Ectodermal cell (in vitro differentiated cells): ENCODE measurements around the gene RPL18.

ENCODE experiments used
- H3K27ac ChIP-seq: 2 replicates; pipeline ENCODE4 v1.7.0; 2013; ENCODE audit warnings: mild to moderate bottlenecking, low read depth, low read length; ENCODE audit not compliant: insufficient read depth, poor library complexity, severe bottlenecking
- H3K27me3 ChIP-seq: 2 replicates; pipeline ENCODE4 v1.7.0; 2013; ENCODE audit warnings: mild to moderate bottlenecking, low read length; ENCODE audit not compliant: insufficient read depth, control insufficient read depth, poor library complexity, severe bottlenecking
- H3K36me3 ChIP-seq: one replicate; pipeline ENCODE4 v1.7.0; 2013; ENCODE audit warnings: low read length; ENCODE audit not compliant: control insufficient read depth, insufficient read depth
- H3K4me1 ChIP-seq: one replicate; pipeline ENCODE4 v1.7.0; 2013; ENCODE audit warnings: low read length; ENCODE audit not compliant: control insufficient read depth, insufficient read depth
- H3K4me3 ChIP-seq: 2 replicates; pipeline ENCODE4 v1.7.0; 2013; ENCODE audit warnings: low read depth, low read length, control low read depth; ENCODE audit not compliant: insufficient read depth
- H3K9me3 ChIP-seq: 2 replicates; pipeline ENCODE4 v1.7.0; 2013; ENCODE audit warnings: mild to moderate bottlenecking, low read length, moderate library complexity; ENCODE audit not compliant: control insufficient read depth
- WGBS, 2 experiments: methylation state at CpG; one replicate each; pipeline ENCODE4 v1.1.7; 2013; ENCODE audit warnings: missing lambda C conversion rate in 2 of 2; 5-methylcytosine and 5-hydroxymethylcytosine counted together

RPL18 gene

DNA sequence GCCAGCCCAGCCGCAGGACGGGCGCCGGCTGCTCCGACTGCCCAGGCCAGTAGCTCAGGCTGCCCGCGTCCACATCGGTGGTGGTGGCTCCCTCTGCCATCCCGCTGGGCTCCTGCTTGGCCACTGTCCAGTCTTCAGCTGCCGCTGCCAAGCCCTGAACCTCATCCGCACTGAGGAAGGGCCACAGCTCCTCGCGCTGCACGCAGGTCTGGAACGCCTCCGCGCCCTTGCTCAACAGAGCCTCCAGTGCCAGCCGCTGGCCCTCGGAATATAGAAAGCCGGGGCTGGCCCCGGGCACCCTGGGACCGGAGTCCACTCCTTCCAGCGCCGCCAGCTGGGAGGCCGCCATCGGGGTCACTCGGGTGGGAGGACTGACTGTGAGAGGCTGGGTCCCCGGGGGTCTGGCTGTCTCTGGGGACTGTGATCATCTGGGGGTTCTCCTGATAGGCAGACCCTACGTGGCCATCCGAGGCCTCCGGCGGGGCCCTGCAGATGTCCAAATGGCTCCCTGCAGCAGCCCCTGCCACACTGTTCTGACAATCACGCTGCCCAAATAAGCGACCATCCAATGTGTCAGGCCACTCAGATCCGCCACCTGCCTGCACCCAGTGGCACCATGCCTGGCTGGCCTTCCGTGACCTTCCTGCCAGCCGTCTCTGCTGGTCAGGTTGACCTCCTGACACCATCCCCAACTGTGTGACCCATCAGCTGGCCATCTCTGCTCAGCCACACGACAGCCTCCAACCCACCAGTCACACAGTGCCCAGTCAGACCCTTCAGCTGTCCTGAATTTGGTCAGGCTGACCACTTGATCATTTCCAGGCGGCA lies 5.7 kb downstream of the RPL18 start:
- 92% methylated on average over 39 of the region's 39 CpGs for WGBS, 2 experiments
- Histone ChIP-seq H3K27me3 (no peaks in the 10 kb centered on the region), H3K4me1 (peaks cover 46% of the 10 kb centered on the region), H3K9me3 (no peaks in the 10 kb centered on the region), H3K27ac (no peak overlapping the region), H3K36me3 (peaks cover 7% of the 10 kb centered on the region), H3K4me3 (no peak overlapping the region)

DNA sequence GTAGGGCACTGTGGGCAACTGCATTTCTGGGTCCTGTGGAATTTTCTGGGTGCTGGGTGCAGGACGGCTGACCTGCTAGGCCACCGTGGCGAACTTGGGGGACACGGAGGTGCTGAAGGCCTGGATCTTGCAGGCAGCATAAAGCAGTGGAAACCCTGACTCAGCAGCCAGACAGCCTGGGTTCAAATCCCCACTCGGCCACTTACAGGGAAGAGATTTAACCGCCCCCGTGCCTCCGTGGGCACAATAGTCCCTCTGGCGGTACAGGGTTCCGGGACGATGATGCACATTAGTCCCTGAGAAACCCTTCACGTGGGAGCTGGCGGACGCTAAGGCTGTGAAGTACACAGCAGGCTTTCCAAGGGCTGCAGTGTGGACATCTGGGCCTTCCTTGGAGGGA lies 7.1 kb downstream of the RPL18 start:
- no peaks in the 10 kb centered on the region for H3K9me3 ChIP-seq
- no peak overlapping the region for H3K27ac ChIP-seq
- WGBS, 2 experiments = 95% methylated on average over 14 of the region's 14 CpGs
- peaks cover 7% of the 10 kb centered on the region for H3K36me3 ChIP-seq
- no peak overlapping the region for H3K4me3 ChIP-seq
- H3K27me3 ChIP-seq = no peaks in the 10 kb centered on the region
- H3K4me1 ChIP-seq = peaks cover 35% of the 10 kb centered on the region

DNA sequence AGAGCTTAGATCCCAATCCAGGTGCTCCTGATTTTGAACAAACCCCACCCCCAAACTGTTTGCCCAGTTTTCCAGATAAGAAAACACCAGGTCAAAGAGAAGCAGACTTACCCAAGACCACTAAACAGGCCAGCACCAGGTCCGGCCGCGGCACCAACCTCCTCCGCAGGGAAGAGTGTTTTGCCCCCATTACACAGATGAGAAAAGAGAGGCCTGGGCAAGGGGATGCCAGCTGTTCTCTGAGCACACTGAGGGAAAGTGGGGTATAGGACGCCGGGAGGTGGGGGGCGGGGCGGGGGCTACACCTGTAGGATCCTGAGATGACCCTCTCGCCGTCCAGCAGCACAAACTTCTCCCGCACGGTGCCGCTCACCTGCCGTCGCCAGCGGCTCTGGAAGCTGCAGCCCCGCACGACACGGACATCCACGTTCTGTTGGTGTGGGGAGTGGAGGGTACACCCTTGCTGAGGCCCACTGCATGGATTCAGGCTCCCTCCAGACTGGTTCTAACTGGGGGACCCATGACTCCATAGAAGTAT lies 9.3 kb downstream of the RPL18 start:
- Histone ChIP-seq H3K4me3 (no peak overlapping the region), H3K36me3 (no peaks in the 10 kb centered on the region), H3K27ac (no peak overlapping the region), H3K27me3 (no peaks in the 10 kb centered on the region), H3K4me1 (peaks cover 14% of the 10 kb centered on the region), H3K9me3 (no peaks in the 10 kb centered on the region)
- WGBS, 2 experiments = 94 to 96% methylated on average over 20 of the region's 20 CpGs

DNA sequence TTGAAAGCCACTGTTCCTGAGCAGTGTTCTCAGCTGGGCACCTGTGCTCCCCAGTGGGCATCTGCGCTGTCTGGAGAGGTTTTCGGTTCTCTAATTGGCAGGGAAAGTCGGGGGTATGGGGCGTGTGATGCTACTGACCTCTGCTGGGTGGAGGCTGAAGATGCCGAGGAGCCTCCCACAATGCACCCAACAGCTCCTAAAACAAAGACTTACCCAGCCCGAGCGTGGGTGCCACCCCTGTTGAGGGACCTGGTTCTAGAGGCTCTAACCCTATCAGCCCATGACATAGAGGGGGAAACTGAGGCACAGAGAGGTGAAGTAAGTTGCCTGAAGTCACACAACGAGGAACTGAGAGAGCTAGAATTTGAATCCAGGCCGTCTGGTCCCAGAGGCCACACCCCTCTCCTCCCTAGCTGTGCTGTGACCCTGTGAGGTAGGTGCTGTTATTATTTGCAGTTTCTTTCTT lies 10.1 kb downstream of the RPL18 start:
- 38 to 48% methylated on average over 9 of the region's 9 CpGs for WGBS, 2 experiments
- no peak overlapping the region for H3K4me3 ChIP-seq
- H3K36me3 ChIP-seq = no peaks in the 10 kb centered on the region
- no peaks in the 10 kb centered on the region for H3K27me3 ChIP-seq
- peaks cover 6% of the 10 kb centered on the region for H3K4me1 ChIP-seq
- H3K27ac ChIP-seq = no peak overlapping the region
- no peaks in the 10 kb centered on the region for H3K9me3 ChIP-seq

DNA sequence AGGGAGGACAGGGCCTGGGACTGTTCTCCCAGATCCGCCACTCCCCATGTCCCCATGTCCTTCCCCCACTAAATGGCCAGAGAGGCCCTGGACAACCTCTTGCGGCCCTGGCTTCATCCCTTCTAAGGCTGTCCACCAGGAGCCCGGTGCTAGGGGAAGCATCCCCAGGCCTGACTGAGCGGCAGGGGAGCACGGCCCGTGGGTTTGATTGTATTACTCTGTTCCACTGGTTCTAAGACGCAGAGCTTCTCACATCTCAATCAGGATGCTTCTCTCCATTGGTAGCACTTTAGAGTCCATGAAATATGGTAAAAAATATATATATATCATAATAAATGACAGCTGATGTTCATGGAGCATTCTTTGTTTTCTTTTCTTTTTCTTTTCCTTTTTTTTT lies 11.6 kb downstream of the RPL18 start:
- H3K4me3 ChIP-seq = no peak overlapping the region
- H3K27me3 ChIP-seq = no peaks in the 10 kb centered on the region
- no peaks in the 10 kb centered on the region for H3K4me1 ChIP-seq
- no peaks in the 10 kb centered on the region for H3K9me3 ChIP-seq
- H3K36me3 ChIP-seq = no peaks in the 10 kb centered on the region
- no peak overlapping the region for H3K27ac ChIP-seq
- 92 to 96% methylated on average over 7 of the region's 7 CpGs for WGBS, 2 experiments

DNA sequence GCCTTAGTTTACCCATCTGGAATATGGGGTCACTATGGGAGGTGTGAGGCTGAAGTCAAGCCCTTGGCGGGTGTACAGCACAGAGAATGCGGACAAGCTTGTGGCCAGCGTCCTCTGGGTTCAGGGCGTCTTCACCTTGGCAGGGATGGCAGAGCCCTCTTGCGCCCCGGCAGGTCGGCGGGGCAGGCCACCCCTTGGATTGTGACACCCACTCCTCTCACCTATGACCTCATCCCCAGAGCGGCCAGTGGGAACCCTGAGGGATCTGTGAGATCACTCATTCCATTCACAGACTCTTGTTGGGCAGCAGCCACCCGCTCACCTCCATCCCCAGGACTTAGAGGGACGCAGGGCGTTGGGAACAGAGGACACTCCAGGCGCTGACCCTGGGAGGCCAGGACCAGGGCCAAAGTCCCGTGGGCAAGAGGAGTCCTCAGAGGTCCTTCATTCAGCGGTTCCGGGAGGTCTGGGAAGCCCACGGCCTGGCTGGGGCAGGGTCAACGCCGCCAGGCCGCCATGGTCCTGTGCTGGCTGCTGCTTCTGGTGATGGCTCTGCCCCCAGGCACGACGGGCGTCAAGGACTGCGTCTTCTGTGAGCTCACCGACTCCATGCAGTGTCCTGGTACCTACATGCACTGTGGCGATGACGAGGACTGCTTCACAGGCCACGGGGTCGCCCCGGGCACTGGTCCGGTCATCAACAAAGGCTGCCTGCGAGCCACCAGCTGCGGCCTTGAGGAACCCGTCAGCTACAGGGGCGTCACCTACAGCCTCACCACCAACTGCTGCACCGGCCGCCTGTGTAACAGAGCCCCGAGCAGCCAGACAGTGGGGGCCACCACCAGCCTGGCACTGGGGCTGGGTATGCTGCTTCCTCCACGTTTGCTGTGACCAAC lies 12.3 kb downstream of the RPL18 start, which contains the start of gene SPACA4:
TSS of gene SPACA4 (plus strand) at position 280 of the 896 bp plus-strand sequence. CDS start at position 517, 237 bp downstream.
- WGBS, 2 experiments = 93 to 96% methylated on average over 39 of the region's 39 CpGs
- Histone ChIP-seq H3K4me1 (no peaks in the 10 kb centered on the region), H3K27ac (no peak within 1 kb of the TSS), H3K36me3 (no peaks in the 10 kb centered on the region), H3K27me3 (no peaks in the 10 kb centered on the region), H3K4me3 (no peak within 1 kb of the TSS), H3K9me3 (no peaks in the 10 kb centered on the region)

DNA sequence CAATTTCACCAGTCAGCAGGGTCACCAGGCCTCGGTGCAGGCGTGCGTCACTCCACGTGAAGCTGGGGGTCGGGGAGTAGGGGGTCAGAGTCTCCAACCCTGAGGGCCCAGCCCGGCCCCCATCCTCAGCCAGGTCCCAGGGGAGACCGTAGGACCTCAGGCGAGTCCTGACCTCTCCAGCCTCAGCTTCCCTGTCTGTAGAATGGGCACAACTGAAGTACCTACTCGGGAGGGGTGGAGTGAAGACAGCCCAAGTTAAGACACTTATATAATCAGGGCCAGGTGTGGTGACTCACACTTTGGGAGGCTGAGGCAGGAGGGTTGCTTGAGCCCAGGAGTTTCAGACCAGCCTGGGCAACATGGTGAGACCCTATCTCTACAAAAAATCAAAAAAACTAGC lies 15.1 kb downstream of the RPL18 start:
- WGBS, 2 experiments = 93 to 98% methylated on average over 9 of the region's 9 CpGs
- no peaks in the 10 kb centered on the region for H3K36me3 ChIP-seq
- H3K4me1 ChIP-seq = no peaks in the 10 kb centered on the region
- no peaks in the 10 kb centered on the region for H3K27me3 ChIP-seq
- no peak overlapping the region for H3K4me3 ChIP-seq
- H3K27ac ChIP-seq = no peak overlapping the region
- no peaks in the 10 kb centered on the region for H3K9me3 ChIP-seq

DNA sequence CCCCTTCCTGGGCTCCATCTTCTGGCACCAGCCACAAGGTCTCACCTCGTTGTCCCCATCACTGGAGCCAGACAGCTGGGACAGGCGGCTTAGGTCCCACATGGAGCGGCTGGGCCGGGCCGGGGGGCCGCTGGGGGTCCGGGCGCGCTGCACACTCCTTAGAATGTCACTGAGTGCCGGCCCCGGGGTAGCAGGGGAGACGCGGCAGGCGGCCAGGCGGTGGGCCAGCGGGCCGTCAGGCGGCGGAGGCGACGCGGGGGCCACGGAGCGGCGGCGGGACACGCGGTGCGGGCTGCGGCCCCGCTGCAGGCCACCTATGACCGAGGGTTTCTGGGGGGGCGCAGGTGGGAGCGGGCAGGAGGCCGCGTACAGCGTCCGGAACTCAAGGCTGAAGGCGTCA lies 15.5 kb downstream of the RPL18 start:
- no peaks in the 10 kb centered on the region for H3K4me1 ChIP-seq
- H3K4me3 ChIP-seq = no peak overlapping the region
- no peak overlapping the region for H3K27ac ChIP-seq
- H3K27me3 ChIP-seq = no peaks in the 10 kb centered on the region
- no peaks in the 10 kb centered on the region for H3K9me3 ChIP-seq
- WGBS, 2 experiments = 96 to 97% methylated on average over 39 of the region's 39 CpGs
- no peaks in the 10 kb centered on the region for H3K36me3 ChIP-seq

DNA sequence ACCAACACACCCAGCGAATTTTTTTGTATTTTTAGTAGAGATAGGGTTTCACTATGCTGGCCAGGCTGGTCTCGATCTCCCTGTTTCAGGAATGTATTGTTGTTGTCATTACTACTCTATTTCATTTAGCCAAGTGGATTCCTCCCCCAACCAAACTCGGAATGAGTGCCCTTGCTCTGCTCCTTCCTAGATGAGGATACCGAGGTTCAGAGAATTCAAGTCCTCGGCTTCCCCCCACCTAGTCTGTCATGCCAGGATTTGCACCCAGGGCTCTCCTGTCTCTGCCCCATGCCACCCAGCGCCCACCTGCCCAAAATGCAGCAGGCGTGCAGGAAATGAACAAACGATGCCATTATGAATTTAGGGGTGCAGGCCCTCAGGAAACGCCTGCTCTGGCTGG lies 16.0 kb downstream of the RPL18 start:
- Histone ChIP-seq H3K36me3 (no peaks in the 10 kb centered on the region), H3K9me3 (no peaks in the 10 kb centered on the region), H3K4me1 (no peaks in the 10 kb centered on the region), H3K27me3 (no peaks in the 10 kb centered on the region), H3K27ac (no peak overlapping the region), H3K4me3 (no peak overlapping the region)
- 94% methylated on average over 8 to 9 of the region's 9 CpGs for WGBS, 2 experiments
